Body of pancreas (tissue), 4 donors: ENCODE data around the gene SRGAP1. TPM values are rescaled to one million over a fixed set of nuclear protein-coding genes. Genes with fewer than 3 reads are reported as not detected.
"Not testable (repeated sequence)": the region's sequence is repeated elsewhere in the genome, so short reads cannot be mapped to it uniquely, and the experiment has no call there.

ENCODE experiments used
- ATAC-seq: fragments of 150-250 bp; one replicate; pipeline ENCODE4 v1.9.1; 2016
- DNase-seq, 4 donors: peaks; one replicate each; pipeline ENCODE4 v3.0.0-alpha.2; 2019
- H3K27ac ChIP-seq, 4 donors: fragments of 200-600 bp; sonication (generic); 1 replicate in 3 of 4; 2 replicates in 1 of 4; pipeline versions ENCODE4 v1.5.1 to v1.6.1; 2016 to 2019; ENCODE audit warnings: mild to moderate bottlenecking in 1 of 4, mixed read lengths in 1 of 4, moderate library complexity in 1 of 4
- H3K27me3 ChIP-seq, 2 donors: fragments of 200-600 bp; sonication (generic); one replicate each; pipeline ENCODE4 v1.6.0; 2016; ENCODE audit warnings: mild to moderate bottlenecking in 1 of 2
- H3K36me3 ChIP-seq, 2 donors: fragments of 200-600 bp; sonication (generic); replicated peaks in 1 of 2; 2 replicates each; pipeline ENCODE4 v1.5.1; 2016; ENCODE audit warnings: low read depth in 2 of 2; ENCODE audit not compliant: insufficient read depth in 1 of 2
- H3K4me1 ChIP-seq: fragments of 200-600 bp; sonication (generic); one replicate; pipeline ENCODE4 v1.6.0; 2016
- H3K4me3 ChIP-seq, 2 donors: fragments of 200-600 bp; sonication (generic); 1 replicate in 1 of 2; 2 replicates in 1 of 2; pipeline ENCODE4 v1.5.1; 2016 to 2019
- H3K9me3 ChIP-seq, 3 donors: fragments of 200-600 bp; sonication (generic); 1 replicate in 2 of 3; 2 replicates in 1 of 3; pipeline ENCODE4 v1.5.1; 2016
- POLR2A ChIP-seq, 3 donors: fragments of 450-650 bp; IDR thresholded peaks; one replicate each; pipeline ENCODE4 v1.6.1; 2016; ENCODE audit warnings: antibody characterized with exemption in 3 of 3, mild to moderate bottlenecking in 2 of 3
- WGBS, 2 donors: methylation state at CpG; one replicate each; pipeline ENCODE4 v1.1.5; 2017; 5-methylcytosine and 5-hydroxymethylcytosine counted together
- intact Hi-C: fragments of 100-400 bp; cut with DNase I; formaldehyde crosslinking; loops from one replicate; pipeline ENCODE4 v1.15.1; 2023
- total RNA-seq, 2 donors: library from RNA; depleted of rRNA; stranded (reverse); fragments of >200 nt; gene quantifications; one replicate each; pipeline ENCODE4 v1.1.0, GENCODE V29; 2016
- TF ChIP-seq, protein P1 (sequence below), 7 experiments: fragments of 450-650 bp in 4 of 7; fragments of 200-600 bp in 3 of 7; sonication (generic) in 3 of 7; IDR thresholded peaks; one replicate each; pipeline ENCODE4 v1.5.1; 2016 to 2019; ENCODE audit warnings: antibody characterized with exemption in 7 of 7

SRGAP1 gene
- total RNA-seq, 2 donors from 2014 or later = 8.8 to 14.8 TPM

DNA sequence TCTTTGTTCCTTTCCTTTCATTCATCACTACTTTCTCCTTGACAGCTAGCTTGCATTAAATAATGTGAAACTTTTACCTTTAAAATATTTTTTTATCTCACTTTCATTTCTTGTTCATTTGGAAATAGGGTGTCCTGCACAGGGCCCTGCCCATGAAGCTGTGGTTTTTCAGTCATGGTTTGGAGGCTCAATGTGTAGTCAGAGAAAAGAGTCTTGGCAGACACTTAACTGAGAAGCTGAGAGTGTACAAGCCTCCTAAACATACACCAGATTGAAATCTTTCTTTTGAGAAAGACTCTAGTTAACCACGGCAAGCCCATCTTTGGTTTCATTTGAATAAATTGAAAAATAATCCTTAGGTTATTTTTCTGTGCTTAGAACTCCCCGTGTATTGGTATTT lies 303.4 kb downstream of the SRGAP1 start:
- intact Hi-C loops = no loop called here
- DNase-seq = no peak

DNA sequence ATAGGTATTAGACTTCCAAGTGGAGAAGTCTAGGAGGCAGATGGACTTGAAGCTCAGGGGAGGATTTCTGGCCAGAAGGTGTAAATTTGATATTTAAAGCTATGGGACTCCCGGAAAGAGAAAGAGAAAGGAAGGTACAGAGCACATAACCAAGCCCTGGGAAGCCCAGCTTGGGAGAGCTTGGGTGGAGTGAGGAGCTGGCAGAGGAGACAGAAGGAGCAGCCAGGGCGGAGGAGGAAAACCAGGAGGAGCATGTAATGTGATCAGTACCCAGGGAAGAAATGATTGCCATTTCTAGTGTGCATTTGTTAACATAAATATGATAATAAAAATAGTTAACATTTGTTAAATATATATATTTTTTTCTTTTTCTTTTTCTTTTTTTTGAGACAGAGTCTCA lies 310.2 kb downstream of the SRGAP1 start:
- intact Hi-C loops = no loop called here
- Histone ChIP-seq H3K36me3 (no peaks in the 10 kb centered on the region), H3K4me1 (no peaks in the 10 kb centered on the region), H3K27me3 (no peaks in the 10 kb centered on the region), H3K4me3 (no peak overlapping the region), H3K27ac (no peak overlapping the region), H3K9me3 (no peaks in the 10 kb centered on the region)
- no peak for ATAC-seq
- TF ChIP-seq, protein P1, sequence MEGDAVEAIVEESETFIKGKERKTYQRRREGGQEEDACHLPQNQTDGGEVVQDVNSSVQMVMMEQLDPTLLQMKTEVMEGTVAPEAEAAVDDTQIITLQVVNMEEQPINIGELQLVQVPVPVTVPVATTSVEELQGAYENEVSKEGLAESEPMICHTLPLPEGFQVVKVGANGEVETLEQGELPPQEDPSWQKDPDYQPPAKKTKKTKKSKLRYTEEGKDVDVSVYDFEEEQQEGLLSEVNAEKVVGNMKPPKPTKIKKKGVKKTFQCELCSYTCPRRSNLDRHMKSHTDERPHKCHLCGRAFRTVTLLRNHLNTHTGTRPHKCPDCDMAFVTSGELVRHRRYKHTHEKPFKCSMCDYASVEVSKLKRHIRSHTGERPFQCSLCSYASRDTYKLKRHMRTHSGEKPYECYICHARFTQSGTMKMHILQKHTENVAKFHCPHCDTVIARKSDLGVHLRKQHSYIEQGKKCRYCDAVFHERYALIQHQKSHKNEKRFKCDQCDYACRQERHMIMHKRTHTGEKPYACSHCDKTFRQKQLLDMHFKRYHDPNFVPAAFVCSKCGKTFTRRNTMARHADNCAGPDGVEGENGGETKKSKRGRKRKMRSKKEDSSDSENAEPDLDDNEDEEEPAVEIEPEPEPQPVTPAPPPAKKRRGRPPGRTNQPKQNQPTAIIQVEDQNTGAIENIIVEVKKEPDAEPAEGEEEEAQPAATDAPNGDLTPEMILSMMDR (IDR thresholded peaks at IDR 0.05) = no peak
- WGBS, 2 donors = 89 to 95% methylated on average over 2 of the region's 2 CpGs
- no peak for DNase-seq

More for the DNA sequence above, 303.4 kb downstream of the SRGAP1 start:
- WGBS, 2 donors = 89 to 93% methylated on average over 2 of the region's 2 CpGs
- no peak overlapping the region for H3K27ac ChIP-seq
- H3K4me3 ChIP-seq = no peak overlapping the region
- no peaks in the 10 kb centered on the region for H3K4me1 ChIP-seq
- no peaks in the 10 kb centered on the region for H3K9me3 ChIP-seq
- no peak for ATAC-seq
- TF ChIP-seq, protein P1 (IDR thresholded peaks at IDR 0.05) = no peak
- no peak for TF ChIP-seq POLR2A (IDR thresholded peaks at IDR 0.05)
- no peaks in the 10 kb centered on the region for H3K36me3 ChIP-seq
- no peaks in the 10 kb centered on the region for H3K27me3 ChIP-seq

DNA sequence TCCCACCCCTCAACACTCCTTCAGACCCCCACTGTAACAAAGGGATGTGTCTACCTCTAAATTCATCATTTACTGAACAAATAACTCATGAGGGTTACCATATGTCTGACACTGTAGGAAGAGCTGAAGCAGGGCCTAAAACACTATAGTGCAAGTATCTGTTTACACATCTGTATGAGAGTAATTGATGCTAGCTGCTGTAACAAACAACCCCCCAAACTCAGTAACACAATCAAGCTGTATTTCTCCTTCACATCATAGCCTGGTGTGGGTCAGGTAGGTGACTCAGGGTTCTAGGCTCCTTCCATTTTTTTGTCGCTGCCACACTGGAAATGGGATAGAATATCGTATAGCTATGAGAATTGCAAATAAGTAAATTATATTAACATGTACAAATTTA lies 312.6 kb downstream of the SRGAP1 start:
- WGBS, 2 donors = 93 to 98% methylated on average over 2 of the region's 2 CpGs
- H3K27ac ChIP-seq = no peak overlapping the region
- H3K4me1 ChIP-seq = no peaks in the 10 kb centered on the region
- intact Hi-C loops = no loop called here
- H3K9me3 ChIP-seq = no peaks in the 10 kb centered on the region
- DNase-seq = no peak
- no peaks in the 10 kb centered on the region for H3K36me3 ChIP-seq
- H3K4me3 ChIP-seq = no peak overlapping the region
- H3K27me3 ChIP-seq = no peaks in the 10 kb centered on the region
- TF ChIP-seq, protein P1 (IDR thresholded peaks at IDR 0.05) = no peak
- TF ChIP-seq POLR2A (IDR thresholded peaks at IDR 0.05) = no peak
- no peak for ATAC-seq

DNA sequence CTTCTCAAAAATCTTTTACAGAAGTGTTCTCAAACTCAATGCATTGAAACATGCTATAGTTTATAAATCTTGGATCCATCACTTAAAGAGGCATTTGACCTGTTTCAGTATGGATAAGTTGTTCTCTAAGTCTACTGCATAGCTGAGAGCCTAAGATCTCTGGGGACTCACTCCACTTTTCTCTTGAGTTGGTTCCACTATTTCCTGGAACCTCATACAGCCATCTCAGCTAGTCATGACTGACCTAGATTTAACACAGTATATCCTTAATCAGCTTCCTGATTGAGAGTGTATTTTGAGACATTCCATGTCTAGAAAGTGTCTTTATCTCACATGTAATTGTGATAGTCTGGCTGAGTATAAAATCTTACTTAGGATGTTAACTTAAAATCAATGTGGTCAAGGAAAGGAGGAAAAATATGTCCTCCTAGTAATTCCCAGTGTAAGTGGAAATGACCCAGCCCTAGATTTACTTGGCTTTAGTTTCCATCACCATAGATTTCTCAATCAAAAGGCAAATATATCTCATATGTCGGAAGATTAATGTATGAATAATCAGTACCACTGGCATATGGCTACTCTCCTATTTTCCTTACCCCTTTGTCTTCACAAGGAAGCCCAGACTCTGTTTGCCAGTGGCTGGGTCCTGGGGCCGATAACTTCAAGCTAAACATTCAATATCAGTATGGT lies 315.7 kb downstream of the SRGAP1 start:
- H3K27ac ChIP-seq = no peak overlapping the region
- H3K9me3 ChIP-seq = no peaks in the 10 kb centered on the region
- no peaks in the 10 kb centered on the region for H3K36me3 ChIP-seq
- 55% methylated on average over 2 of the region's 2 CpGs for WGBS, 2 donors
- intact Hi-C loops = no loop called here
- TF ChIP-seq, protein P1 (IDR thresholded peaks at IDR 0.05) = no peak
- TF ChIP-seq POLR2A (IDR thresholded peaks at IDR 0.05) = no peak
- no peaks in the 10 kb centered on the region for H3K27me3 ChIP-seq
- no peaks in the 10 kb centered on the region for H3K4me1 ChIP-seq
- no peak overlapping the region for H3K4me3 ChIP-seq
- DNase-seq (no peak), ATAC-seq (no peak)

DNA sequence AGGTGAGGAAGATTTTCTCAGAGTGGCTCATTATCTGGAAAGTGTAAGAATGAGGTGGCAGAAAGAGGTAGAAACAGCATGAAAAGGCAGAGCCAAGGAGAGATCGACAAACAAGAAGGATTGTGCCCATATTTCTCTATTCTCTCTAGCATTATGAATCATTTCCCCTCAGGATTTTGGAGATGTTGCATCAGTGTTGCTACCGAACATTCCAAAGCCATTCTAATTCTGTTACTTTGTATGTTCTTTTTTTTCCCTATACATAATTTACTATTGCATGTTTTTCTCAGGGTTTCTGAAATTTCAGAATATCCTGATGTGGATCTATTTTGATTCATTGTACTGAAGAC lies 316.2 kb downstream of the SRGAP1 start:
- no peaks in the 10 kb centered on the region for H3K9me3 ChIP-seq
- intact Hi-C loops = no loop called here
- DNase-seq (no peak), ATAC-seq (no peak)
- no peak overlapping the region for H3K4me3 ChIP-seq
- WGBS, 2 donors = 74 to 82% methylated on average over 2 of the region's 2 CpGs
- TF ChIP-seq, protein P1 (IDR thresholded peaks at IDR 0.05) = no peak
- no peak for TF ChIP-seq POLR2A (IDR thresholded peaks at IDR 0.05)
- H3K4me1 ChIP-seq = no peaks in the 10 kb centered on the region
- no peaks in the 10 kb centered on the region for H3K36me3 ChIP-seq
- no peaks in the 10 kb centered on the region for H3K27me3 ChIP-seq
- H3K27ac ChIP-seq = no peak overlapping the region

DNA sequence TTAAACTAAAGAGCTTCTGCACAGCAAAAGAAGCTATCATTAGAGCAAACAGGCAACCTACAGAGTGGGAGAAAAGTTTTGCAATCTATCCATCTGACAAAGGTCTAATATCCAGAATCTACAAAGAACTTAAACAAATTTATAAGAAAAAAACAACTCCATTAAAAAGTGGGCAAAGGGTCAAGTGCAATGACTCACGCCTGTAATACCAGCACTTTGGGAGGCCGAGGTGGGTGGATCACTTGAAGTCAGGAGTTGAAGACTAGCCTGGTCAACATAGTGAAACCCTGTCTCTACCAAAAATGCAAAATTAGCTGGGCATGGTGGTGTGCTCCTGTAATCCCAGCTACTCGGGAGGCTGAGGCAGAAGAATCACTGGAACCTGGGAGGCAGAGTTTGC lies 322.1 kb downstream of the SRGAP1 start:
- H3K36me3 ChIP-seq, ATAC-seq, H3K27ac ChIP-seq, H3K4me3 ChIP-seq, H3K4me1 ChIP-seq, intact Hi-C loops, H3K9me3 ChIP-seq, DNase-seq, H3K27me3 ChIP-seq: not testable (repeated sequence)
- WGBS, 2 donors = 90 to 98% methylated on average over 3 of the region's 3 CpGs

DNA sequence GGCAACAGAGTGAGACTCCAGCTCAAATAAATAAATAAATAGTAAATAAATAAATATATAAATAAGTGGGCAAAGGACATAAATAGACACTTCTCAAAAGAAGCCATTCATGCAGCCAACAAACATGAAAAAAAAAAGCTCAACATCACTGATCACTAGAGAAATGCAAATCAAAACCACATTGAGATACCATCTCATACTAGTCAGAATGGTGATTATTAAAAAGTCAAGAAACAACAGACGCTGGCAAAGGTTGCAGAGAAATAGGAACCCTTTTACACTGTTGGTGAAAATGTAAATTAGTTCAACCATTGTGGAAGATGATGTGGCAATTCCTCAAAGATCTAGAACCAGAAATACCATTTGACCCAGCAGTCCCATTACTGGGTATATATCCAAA lies 322.5 kb downstream of the SRGAP1 start:
- H3K9me3 ChIP-seq, DNase-seq, H3K36me3 ChIP-seq, H3K27ac ChIP-seq, ATAC-seq, H3K27me3 ChIP-seq, intact Hi-C loops, H3K4me3 ChIP-seq, H3K4me1 ChIP-seq: not testable (repeated sequence)
- WGBS, 2 donors = 87 to 89% methylated on average over 1 of the region's 1 CpG
